HL-60/S4 treated with retinoic acid at 250 ng/mL for 4 days and 3 days (cell line): ENCODE measurements around the gene MYH10.

Source experiments
- in situ Hi-C: fragments of 300-500 bp; cut with MboI; formaldehyde crosslinking; loops from 2 replicates; pipeline ENCODE4 v1.7.0; 2022; ENCODE audit warnings: low sequenced_read_pairs

The MYH10 gene

DNA sequence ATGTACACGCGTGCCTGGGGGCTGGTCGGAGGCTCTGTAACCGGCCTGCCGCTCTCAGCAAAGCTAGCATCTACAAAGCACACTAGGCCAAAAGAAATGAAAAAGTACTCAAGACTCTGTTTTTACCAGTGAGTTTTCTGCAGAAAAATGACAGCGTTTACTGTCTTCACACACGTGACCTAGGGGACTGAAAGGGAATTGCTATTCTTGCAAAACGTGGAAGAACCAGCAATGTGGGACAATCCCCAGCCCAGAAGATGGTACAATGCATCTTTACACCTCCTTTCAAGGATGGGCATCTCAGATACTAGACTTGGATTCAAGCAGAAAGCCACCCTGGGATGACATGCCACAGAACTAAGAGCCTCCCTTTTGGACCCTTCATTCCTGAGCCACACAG, 153.4 kb downstream of the MYH10 start:
- in situ Hi-C loops = no loop called here

DNA sequence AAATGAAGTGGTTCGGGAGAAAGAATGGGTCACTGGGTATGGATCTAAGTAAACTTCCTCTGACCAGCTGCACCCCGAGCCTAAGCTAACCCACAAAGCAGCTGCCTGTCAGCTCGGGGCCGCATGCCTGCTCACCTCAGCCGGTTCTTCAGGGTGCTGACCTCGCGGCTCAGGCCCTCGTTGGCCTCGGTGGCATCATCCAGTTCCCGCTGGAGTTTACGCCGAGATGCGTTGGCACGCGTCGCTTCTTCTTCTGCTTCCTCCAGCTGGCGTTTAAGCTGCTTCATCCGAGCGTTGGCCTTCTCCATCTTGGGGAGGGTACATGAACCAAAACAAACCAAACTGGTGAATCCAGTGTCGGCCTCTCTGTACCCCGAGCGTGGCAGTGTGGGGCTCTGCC, 153.8 kb downstream of the MYH10 start:
- in situ Hi-C loops = no loop called here

DNA sequence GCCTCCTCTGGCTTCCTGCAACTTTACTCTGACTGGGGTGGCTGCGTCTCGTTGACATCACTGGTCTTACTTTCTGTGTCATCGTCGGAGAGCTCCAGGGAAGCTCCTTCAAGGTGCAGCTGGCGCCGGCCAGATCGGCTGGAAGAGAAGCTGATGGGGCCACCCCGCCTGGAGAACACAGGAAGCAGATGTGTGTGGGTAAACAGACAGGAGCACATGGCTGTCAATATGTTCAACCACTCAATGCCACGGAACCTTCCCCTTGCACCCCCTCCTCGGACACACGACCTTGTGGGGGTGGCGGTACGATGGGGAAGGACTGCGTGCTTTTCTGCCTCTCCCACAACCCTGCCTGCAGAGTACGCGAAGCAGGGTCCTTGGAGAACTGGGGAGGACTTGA, 154.7 kb downstream of the MYH10 start:
- in situ Hi-C loops = no loop called here

DNA sequence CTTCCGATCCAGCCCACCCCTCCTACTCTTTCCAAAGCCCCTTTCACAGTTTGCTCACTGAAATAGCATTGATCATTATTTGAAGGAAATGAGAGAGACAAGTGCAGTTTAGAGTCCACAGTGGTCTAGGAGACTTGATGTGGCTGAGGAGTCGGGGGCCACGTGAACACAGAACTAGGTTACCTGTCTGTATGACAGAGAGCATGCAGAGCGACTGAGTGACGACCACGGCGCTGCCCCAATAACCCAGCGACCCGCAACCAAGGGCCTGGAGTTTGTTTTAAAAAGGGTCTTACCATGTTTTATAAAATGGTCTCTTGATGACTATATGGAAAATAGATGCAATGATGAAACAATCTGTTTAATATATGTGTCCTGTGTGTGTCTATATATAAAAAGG, 155.3 kb downstream of the MYH10 start:
- in situ Hi-C loops = no loop called here

DNA sequence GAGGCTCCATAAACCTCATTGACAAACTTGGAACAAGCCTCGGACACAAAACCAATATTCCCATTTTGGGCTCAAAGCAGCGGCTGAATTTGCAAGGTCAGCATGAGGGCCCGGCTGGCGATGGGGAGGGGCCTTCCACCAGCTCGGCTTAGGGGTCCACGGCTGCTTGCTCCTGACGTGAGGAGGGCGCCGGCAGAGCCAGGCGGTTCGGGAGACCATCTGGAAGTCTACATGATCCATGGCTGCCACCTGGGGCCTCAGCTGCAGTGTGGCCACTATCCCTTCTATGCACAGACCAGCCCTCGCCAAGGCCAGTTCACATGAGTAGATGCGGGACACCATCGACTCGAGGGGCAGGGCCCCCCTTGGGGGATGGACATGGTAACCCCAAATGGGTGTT, 155.7 kb downstream of the MYH10 start:
- in situ Hi-C loops = no loop called here

DNA sequence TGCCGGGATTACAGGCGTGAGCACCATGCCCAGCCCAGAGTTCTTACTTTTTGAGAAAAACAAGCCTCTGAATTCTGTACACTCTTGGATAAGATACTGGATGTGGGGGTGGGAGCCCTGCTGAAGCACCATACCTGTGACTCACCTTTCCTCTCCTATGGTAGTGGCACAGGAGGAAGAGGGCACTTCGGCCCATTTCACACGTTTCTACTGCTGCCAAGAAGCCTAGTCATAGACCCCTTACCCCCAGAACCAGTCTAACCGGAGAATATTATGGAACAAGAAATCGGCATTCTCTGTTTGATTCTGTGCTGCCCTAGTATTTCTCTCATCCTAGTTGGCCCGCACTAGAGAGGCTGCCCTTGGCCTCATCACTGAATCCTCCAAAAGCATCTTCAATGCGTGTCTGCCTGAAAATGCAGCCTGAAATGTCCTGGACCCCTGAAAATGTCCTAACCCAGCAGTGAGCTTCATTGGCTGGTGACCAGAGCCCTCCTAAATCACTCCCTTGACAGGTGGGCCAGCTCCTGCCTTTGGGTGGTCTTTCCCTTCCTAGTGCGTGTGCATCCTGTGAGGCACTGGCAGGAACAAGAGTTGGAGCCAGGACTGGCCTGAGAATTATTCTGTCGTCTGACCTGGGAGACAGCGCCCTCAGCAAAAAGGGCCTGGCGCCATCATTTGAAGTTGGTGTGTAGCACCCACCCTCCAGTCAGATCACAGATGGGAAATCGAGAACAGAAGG, 156.9 kb downstream of the MYH10 start:
- in situ Hi-C loops = no loop called here

DNA sequence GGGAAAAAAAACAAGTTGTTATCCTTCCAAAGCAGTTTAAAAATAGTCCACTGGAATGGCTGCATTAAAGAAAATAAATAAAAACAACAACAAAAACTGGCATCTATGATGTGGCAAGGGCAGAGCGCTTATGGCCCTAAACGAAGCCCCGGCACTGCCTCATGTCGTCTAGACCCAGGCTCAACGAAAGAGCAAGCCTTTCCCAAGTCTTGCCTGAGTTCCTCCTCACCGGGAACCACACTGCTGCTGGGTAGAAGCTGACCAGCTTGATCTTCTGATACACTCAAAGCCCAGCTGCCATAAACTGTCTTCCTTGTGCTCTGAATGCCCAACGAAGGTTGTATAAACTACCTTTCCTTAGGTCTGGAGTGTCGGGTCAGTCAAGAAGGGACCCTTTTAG, 157.9 kb downstream of the MYH10 start:
- in situ Hi-C loops = no loop called here

DNA sequence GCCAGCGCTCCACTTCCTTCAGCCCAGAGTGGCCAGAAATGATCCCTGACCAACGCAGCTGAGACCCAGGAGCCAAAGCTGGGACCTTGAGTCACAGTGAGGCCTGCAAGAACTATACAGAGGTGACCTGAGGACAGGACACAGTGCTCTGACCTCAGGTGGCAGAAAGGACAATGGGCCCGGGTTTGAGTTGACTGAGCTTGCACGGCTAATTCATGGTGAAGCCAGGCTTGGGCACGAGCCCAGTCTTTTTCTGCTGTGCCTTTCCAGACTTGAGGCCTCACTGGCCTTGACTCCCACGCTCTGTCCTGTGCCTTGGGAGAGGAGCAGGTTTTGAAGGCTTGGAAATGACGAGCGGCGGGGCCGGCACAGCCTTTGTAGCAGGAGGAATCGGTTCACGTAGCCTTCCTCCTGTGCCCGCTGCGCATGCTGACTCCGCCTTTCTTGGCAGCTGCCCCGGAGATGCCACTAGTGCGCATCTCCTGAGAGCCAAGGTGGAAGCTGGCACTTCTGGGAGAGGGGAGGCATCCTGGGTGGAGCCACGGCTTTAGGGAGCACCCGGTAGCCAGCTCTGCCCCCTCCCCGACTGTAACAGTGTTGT, 160.0 kb downstream of the MYH10 start:
- in situ Hi-C loops = no loop called here

DNA sequence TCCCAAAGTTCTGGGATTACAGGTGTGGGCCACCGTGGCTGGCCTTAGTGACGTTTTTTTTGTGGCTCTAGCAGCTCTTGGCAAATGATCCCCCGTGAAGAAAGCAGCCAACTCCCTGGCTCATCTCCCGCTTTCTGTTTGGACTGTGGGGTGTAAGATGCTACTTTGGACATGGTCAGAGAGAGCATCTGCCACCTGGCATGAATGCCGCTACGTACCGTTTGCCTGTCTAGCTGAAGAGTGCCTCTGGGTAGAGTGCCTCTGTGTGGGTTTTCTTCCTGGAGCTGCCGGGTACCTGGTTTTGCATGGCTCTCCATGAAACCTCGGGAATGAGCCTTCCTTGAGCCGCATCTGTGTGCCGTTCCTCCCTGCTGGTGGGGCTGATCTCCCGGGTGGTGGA, 160.6 kb downstream of the MYH10 start:
- in situ Hi-C loops = no loop called here

DNA sequence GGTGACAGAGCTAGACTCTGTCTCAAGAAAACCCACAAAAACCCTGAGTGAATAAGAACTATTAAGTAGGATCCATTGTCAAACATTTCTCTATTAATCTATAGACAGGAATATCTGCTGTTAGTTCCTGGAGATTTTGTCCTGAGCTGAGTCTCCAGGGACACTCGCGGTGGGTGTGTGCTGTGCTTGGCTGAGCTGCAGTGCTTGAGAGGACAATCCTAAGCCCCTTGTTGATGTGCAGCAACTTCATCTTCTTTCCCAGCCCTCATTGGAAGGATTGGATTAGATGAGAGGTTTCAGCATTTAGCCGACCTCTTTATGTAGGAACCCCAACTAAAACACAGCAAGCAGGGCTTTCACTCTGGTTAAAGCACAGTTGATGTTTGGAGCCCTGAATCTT, 161.5 kb downstream of the MYH10 start:
- in situ Hi-C loops = no loop called here

DNA sequence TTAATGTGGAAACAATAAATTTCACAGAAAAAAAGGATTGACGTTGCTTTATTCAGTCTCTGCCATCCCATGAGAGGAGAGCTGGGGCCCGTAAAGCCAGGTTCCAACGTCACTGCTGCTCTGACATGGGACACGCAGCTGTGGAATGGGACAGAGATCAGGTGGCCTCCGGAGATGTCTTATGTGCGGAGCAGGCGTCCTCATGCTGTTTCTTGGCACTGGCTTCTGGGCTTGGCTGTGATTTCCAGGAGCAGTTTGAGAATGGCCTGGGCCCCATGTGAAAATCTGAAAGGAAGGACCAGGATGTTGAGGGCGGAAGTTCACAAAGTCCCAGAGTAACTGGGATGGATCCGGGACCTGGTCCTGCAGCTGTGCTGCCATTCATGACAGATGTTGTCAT, 162.4 kb downstream of the MYH10 start:
- in situ Hi-C loops = no loop called here

DNA sequence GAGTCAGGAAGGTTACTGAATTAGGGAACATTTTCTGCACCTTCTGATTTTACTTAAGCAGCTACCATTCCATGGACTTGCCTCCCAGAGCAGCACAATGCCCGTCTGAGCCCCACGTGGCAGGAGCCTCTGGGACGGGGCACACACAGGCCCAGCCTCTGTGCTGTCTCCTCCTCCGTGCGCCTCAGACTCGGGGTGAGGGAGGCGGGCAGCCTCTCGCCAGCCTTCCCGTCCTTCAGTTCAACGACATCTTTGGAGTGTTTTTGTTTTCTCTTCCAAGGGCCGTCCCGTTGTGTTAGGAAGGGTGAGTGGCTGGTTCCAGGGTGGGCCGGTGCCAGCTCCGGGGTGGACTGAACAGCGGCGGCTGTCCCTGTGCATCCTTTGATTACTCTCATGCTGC, 163.0 kb downstream of the MYH10 start:
- in situ Hi-C loops = no loop called here

DNA sequence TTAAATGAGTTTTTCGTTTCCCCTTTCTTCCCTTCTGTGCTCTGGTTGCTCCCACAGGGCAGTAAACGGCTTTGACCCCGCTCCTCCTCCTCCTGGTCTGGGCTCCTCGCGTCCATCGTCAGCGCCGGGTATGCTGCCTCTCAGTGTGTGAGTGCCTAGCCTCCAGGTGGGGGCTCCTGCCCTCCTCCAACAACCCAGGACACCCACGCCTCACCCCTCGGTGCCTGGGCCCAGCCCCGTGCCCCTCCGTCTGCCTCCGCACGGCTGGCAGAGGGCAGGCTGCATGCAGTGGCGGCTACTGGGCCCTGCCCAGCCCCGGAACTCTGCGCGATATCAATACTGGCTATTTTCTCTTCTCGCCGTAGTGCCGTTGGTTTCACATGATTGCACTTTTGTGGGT, 163.7 kb downstream of the MYH10 start:
- in situ Hi-C loops = no loop called here

DNA sequence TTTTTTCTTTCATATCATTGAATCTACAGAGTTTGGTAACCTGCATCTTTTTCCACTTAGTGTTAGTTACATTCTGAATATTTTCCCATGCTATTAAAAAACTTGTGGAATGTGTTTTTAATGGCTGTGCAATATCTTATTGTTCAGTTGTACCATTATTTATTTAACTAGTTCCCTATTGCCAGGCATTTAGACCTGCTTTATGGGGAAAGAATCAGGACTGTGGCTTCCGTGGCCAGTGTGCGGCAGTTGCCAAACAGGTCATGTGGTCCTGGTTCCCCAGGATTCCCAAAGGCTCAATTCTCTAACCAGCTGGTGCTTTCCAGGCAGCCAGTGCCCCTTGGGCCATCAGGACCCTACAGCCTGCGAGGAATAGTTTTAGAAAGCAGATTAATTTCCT, 164.1 kb downstream of the MYH10 start:
- in situ Hi-C loops = no loop called here

DNA sequence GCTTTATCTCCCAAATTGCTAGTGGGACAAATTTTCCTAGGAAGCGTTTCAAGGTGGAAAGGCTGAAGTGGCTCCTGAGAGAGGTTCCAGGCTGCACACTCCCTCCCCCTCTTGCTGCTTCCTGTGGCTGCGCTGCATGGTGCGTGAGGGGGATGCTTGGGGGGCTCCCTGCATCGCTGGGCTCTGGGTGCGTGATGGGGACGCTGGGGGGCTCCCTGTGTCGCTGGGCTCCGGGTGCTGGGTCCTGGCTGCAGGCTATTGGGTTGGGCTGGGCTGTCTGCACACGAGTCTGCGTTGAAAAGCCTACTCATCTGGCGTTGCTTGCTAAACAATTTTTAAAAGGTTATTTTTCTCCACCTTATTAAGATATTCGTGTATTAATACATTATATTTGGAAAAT, 164.8 kb downstream of the MYH10 start:
- in situ Hi-C loops = no loop called here

DNA sequence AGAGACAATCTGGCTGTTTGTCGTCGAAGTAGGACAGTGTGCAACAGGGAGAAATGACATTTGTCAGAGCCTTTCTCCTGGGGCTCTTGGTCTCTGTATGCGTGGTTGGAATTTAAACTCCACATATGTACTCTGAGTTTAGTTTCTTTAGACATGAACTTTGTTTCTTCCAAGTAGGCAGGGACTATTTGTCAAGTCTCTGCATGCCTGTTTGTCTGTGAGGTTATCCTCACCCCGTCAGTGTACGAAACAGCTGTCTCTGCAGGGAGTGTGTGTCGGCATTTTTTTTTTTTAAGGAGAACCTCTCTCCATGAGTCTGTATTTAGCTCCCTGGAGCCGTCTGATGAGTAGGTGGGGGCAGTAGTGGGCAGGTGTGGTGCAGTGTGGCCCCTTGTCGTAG, 165.2 kb downstream of the MYH10 start:
- in situ Hi-C loops = no loop called here

DNA sequence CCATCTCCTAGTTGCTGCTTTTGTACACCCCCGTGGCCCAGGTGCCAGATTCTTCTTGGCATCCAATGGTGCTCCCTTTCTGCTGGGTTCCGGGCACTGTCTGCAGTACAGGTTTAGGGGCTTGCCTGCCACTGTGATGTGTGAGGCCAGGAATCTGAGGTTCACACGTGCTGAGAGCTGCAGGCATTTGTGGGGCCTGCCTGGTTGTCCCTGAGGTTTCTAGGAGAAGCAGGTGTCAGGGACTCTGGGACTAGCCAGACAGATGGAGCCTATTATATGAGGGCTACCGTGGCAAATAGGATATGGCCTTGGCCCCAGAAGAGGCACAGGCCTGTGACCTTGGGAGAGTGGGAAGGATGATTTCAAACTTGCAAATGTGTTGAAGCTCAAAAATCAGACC, 165.6 kb downstream of the MYH10 start:
- in situ Hi-C loops = no loop called here

DNA sequence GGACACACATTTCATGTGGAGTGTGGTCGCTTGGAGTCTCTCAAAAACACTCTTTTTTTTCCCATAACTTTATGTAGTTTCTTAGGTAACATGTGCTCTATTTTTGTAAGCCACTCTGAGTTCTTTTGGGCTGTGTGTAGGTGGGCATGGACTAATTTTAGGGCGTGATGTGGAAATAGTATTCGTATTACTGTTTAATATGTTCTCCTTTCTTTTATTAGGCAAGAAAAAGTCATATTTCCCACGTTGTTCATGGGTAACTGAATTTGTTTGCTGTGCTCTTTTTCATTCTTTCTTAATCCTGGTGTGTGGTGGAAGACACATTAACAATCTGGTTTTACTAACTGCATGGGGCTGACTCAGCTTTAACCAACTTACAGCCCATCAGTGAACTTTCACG, 167.4 kb downstream of the MYH10 start:
- in situ Hi-C loops = no loop called here

DNA sequence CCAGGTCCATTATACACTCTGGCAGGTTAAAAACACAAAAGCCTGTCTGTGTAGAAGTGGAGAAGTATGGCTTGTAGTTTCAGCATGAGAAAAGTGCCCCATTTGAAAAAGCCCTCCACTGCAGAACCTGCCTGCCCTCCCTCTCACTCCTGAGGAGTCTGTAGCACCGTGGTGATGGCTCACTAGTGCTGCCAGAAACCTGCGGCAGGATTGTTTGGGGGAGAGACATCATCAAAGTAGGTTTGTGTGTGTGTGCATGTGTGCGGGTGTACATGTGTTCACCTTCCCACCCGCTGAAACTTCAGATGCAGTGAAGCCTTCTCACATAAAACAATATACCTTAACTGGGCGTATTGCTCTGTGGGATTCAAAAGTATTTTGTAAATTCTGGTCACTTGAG, 168.0 kb downstream of the MYH10 start:
- in situ Hi-C loops = no loop called here

DNA sequence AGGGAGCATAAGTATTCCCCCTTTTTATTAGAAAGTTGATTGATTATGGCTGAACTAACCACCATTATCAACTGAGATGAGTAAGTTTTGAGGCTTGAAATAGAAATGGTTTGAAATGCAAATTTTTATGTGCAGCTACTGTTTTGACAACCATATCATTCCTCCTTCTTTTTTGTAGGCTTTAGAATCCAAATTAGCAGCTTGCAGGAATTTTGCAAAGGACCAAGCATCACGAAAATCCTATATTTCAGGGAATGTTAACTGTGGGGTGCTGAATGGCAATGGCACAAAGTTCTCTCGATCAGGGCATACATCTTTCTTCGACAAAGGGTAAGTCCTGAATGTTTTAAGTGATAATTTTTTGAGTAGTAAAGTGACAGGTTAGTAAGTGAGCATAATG, 170.7 kb downstream of the MYH10 start:
- in situ Hi-C loops = no loop called here

DNA sequence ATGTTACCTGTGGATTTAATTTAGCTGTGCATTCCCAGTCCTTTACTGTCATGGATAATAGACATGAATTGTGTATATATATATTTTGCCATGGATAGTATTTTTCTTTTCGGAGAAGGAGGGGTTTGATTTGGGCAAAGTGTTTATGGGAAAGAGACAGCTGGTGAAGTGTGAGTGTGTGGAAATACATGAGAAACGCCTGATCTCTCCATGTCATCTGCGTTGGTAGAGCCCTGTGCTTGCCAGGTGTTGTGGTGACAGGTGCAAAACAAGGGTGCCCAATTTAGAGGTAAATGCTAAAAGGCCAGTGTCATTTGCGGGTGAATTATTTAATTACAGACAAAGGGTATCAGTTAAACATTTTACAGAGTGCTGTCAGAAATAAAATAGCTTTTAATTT, 171.4 kb downstream of the MYH10 start:
- in situ Hi-C loops = no loop called here

DNA sequence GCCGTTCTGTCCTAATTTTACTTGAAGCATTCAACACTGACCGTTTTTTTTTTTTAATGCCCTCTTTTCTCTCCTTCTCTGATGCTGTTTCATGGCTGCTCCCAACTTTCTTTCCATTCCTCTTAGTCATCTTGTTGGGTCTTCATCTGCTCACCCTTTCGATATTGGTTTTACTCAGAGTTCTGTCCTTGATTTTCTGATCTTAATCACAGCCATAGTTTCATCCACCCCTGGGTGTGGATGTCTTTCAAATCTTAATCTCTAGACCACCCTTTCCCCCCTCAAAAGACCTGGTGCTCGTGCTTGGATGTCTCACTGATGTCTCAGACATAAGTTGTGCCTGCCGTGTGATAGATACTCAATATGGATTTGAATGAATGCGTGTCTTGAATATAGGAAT, 172.4 kb downstream of the MYH10 start:
- in situ Hi-C loops = no loop called here

DNA sequence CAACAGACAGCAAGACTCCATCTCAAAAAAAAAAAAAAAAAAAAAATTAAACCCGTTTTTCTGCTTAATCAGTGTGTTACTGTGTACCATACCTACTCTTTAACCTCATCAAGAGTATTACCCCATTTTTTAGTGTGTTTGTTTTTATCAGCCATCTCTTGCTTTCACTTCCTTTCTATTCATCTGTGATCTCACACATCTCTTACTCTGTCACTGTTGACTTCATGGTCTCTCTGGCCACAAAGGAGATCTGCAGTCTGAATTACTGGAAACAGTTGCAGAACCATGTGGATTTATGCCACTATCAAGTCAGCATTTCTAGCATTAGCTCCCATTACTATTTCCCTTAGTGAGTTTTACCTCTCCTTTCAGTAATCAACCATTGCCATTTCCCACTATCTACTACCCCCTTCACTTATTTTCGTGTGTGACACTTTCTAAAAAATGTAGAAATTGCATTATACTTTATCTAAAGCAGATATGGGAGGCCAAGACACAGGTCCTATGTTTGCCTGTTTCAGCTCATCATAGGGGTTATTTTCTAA, 174.8 kb downstream of the MYH10 start:
- in situ Hi-C loops = no loop called here
